Measurements from ENCODE around the gene GSE1. TPM values are rescaled to one million over a fixed set of nuclear protein-coding genes. Genes with fewer than 3 reads are reported as not detected.

Gene GSE1
- total RNA-seq, 1 donor from 2014 or later, result 82.9 TPM

- DNase-seq (ENCODE audit: low spot score), result no peak
Measured at GRCh38 chr16:85719605-85720301, 106.6 kb downstream of the GSE1 start.

DNA sequence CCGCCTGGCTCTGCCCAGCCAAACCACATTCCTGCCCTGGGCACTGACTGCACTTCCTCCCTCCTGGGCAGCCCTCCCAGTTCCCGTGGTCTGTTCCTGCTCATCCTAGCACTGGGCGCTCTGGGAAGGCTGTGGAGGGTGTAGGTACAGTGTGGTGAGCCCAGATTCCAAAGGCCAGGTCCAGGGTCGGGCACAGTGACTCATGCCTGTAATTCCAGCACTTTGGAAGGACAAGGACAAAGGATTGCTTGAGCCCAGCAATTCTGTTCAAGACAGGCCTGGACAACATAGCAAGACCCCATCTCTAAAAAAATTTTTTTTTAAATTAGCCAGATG is 107.1 kb downstream of the GSE1 start:
- DNase-seq (ENCODE audit: low spot score), result peak; percentile 76

- no peak for DNase-seq (ENCODE audit: low spot score)
Measured at GRCh38 chr16:85722128-85722893, 109.2 kb downstream of the GSE1 start.

DNA sequence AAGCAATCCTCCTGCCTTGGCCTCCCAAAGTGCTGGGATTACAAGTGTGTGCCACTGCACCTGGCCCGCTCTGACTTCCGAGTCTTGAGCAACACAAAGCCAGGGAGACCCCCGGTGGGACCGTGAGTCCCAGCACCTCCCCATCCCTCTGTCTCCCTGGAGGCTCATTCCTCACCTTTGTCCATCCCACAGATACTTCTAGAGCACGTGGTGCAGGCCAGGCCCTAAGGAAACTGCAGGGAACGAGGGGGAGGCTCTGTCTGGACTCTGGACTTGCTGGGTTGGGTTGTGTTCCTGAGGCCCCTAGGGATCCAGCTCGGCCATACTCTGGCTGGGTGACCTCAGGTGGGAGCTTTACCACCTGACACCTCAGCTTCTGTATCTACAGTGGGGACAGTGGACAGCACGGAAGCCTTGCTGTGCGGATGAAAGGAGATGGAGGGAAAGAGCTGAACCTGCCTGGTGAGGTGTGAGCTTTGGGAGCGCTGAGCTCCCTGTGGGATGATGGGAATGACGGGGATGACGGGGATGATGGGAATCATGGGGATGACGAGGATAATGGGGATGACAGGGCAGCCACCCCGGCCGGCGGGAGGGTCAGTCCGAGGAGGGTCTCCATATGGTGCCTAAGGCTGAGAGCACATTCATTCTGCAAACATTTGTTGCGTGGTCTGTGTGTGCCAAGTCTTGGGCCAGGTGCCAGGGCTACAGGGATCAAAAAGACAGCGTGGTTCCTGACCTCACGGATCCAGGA is 111.2 kb downstream of the GSE1 start:
- DNase-seq (ENCODE audit: low spot score), result no peak

- no peak for DNase-seq (ENCODE audit: low spot score)
Measured at GRCh38 chr16:85724936-85725335, 111.8 kb downstream of the GSE1 start.

Other genes with a start within 250 kb of the GSE1 start
- 0.81 TPM for gene GINS2, start 75.6 kb downstream of the GSE1 start, total RNA-seq
- 0.83 TPM for gene C16orf74, start 137.8 kb downstream of the GSE1 start, total RNA-seq
- 21.4 TPM for gene EMC8, start 186.2 kb downstream of the GSE1 start, total RNA-seq
- 571 TPM for gene COX4I1, start 186.4 kb downstream of the GSE1 start, total RNA-seq

All from mucosa of gallbladder (tissue), 1 donor.